A549 (cell line): Measurements from ENCODE around the gene NCDN.

Source experiments
- CTCF ChIP-seq: fragments of >200 bp; sonication (Bioruptor Twin); formaldehyde crosslinking; IDR thresholded peaks from 3 replicates; pipeline ENCODE4 v1.5.1; 2016
- JUN ChIP-seq, 2 experiments: fragments of >200 bp; sonication (Bioruptor Twin); formaldehyde crosslinking; IDR thresholded peaks; 2 replicates in 1 of 2; 3 replicates in 1 of 2; pipeline ENCODE4 v1.6.1; 2016 to 2017
- MAZ ChIP-seq: fragments of 150-350 bp; IDR thresholded peaks from 2 replicates; pipeline ENCODE4 v1.6.1; 2014; ENCODE audit warnings: antibody characterized with exemption, low read depth, low read length, borderline replicate concordance
- NPAS2 ChIP-seq: fragments of 250-450 bp; sonication (Bioruptor Pico); IDR thresholded peaks from 2 replicates; pipeline ENCODE4 v1.8.0; 2022; ENCODE audit warnings: mild to moderate bottlenecking, moderate library complexity, borderline replicate concordance
- USF2 ChIP-seq: fragments of 450-650 bp; IDR thresholded peaks from 2 replicates; pipeline ENCODE4 v1.6.1; 2014; ENCODE audit warnings: antibody characterized with exemption
- ZFP36 ChIP-seq: fragments of 450-650 bp; IDR thresholded peaks from 2 replicates; pipeline ENCODE4 v1.6.1; 2014; ENCODE audit warnings: borderline replicate concordance; ENCODE audit not compliant: partially characterized antibody
- TF ChIP-seq, protein P1 (sequence below): IDR thresholded peaks from 2 replicates; pipeline ENCODE4 v1.6.1; 2012

GRCh38 chr1:35524106-35524505 is 33.5 kb upstream of the NCDN start:
- TF ChIP-seq ZFP36 (no peak), CTCF (no peak), JUN (IDR thresholded peaks at IDR 0.05) (no peak), MAZ (no peak), USF2 (no peak), NPAS2 (CRISPR knock-in tag) (no peak)
- TF ChIP-seq, protein P1, sequence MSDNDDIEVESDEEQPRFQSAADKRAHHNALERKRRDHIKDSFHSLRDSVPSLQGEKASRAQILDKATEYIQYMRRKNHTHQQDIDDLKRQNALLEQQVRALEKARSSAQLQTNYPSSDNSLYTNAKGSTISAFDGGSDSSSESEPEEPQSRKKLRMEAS = no peak
